ENCODE data around the gene DHX57. TPM values are rescaled to one million over a fixed set of nuclear protein-coding genes. Genes with fewer than 3 reads are reported as not detected.

DHX57 gene
- total RNA-seq, 1 donor from 2014 or later, result 10.5 TPM

- TF ChIP-seq, protein P1, sequence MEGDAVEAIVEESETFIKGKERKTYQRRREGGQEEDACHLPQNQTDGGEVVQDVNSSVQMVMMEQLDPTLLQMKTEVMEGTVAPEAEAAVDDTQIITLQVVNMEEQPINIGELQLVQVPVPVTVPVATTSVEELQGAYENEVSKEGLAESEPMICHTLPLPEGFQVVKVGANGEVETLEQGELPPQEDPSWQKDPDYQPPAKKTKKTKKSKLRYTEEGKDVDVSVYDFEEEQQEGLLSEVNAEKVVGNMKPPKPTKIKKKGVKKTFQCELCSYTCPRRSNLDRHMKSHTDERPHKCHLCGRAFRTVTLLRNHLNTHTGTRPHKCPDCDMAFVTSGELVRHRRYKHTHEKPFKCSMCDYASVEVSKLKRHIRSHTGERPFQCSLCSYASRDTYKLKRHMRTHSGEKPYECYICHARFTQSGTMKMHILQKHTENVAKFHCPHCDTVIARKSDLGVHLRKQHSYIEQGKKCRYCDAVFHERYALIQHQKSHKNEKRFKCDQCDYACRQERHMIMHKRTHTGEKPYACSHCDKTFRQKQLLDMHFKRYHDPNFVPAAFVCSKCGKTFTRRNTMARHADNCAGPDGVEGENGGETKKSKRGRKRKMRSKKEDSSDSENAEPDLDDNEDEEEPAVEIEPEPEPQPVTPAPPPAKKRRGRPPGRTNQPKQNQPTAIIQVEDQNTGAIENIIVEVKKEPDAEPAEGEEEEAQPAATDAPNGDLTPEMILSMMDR (IDR thresholded peaks at IDR 0.05; ENCODE audit: insufficient read depth, low read length, severe bottlenecking), result no peak
- peak; percentile 25 for DNase-seq (ENCODE audit: low read depth)
- Histone ChIP-seq H3K27me3 (ENCODE audit: control insufficient read depth, insufficient read depth, low read length) (no peaks in the 10 kb centered on the region), H3K4me3 (ENCODE audit: low read depth, low read length) (no peak overlapping the region), H3K36me3 (ENCODE audit: control insufficient read depth, insufficient read depth, low read length) (no peaks in the 10 kb centered on the region)
- no peak for FAIRE-seq
These were observed 17.1 kb upstream of the DHX57 start for GRCh38 chr2:38892819-38893218.

DNA sequence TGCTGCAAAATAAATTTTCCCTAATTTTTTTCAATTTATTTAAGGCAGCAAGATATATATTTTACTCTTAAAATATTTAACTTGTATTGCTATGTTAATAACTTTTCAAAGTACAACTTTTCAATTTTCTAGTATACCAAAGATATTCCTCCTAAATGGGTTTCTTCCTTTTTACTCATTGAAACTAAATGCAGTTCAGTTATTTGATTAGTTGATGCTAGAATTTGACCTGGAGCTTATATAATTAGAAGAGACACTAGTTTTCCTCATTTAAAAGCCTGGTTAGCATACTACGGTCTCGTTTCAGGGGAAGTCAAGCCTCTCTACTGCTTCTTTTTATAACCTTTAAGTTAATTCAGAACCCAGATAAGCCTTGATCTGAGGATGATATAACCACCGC lies 13.8 kb upstream of the DHX57 start, which contains the start of gene ARHGEF33:
Gene ARHGEF33 (plus strand): TSS at position 301 of the 400 bp plus-strand sequence. CDS start 29,573 bp downstream, outside the sequence.
- no peak for DNase-seq (ENCODE audit: low read depth)
- Histone ChIP-seq H3K4me3 (ENCODE audit: low read depth, low read length) (no peak within 1 kb of the TSS), H3K27me3 (ENCODE audit: control insufficient read depth, insufficient read depth, low read length) (no peaks in the 10 kb centered on the region), H3K36me3 (ENCODE audit: control insufficient read depth, insufficient read depth, low read length) (no peaks in the 10 kb centered on the region)
- FAIRE-seq, result no peak
- TF ChIP-seq, protein P1 (IDR thresholded peaks at IDR 0.05; ENCODE audit: insufficient read depth, low read length, severe bottlenecking), result no peak

DNA sequence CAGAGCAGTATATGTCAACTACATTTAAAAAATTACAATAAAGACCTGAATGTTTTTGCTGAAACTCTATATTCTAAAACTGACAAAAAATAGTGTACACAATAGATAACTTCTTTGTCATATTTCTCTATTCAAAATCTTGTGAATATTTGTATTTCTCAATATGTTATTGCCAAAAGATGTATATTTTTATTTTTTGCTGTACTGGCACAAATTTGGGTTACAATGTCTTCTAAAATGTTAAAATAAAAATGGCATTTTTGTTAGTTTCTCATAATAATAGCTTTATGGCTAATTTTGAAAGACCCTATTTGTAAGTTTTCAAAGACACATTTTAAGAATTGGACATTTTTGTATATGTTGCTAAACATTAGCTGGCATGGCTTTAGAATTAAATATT lies 13.3 kb upstream of the DHX57 start:
- TF ChIP-seq, protein P1 (IDR thresholded peaks at IDR 0.05; ENCODE audit: insufficient read depth, low read length, severe bottlenecking), result no peak
- Histone ChIP-seq H3K4me3 (ENCODE audit: low read depth, low read length) (no peak overlapping the region), H3K36me3 (ENCODE audit: control insufficient read depth, insufficient read depth, low read length) (no peaks in the 10 kb centered on the region), H3K27me3 (ENCODE audit: control insufficient read depth, insufficient read depth, low read length) (no peaks in the 10 kb centered on the region)
- DNase-seq (ENCODE audit: low read depth), result no peak
- no peak for FAIRE-seq

GRCh38 chr2:38887902-38888554 lies 12.3 kb upstream of the DHX57 start:
- no peak overlapping the region for H3K4me3 ChIP-seq (ENCODE audit: low read depth, low read length)
- DNase-seq (ENCODE audit: low read depth) (no peak), FAIRE-seq (no peak)
- H3K36me3 ChIP-seq (ENCODE audit: control insufficient read depth, insufficient read depth, low read length), result no peaks in the 10 kb centered on the region
- TF ChIP-seq, protein P1 (IDR thresholded peaks at IDR 0.05; ENCODE audit: insufficient read depth, low read length, severe bottlenecking), result no peak
- H3K27me3 ChIP-seq (ENCODE audit: control insufficient read depth, insufficient read depth, low read length), result no peaks in the 10 kb centered on the region

GRCh38 chr2:38887347-38887746 lies 11.6 kb upstream of the DHX57 start:
- no peak for DNase-seq (ENCODE audit: low read depth)
- no peaks in the 10 kb centered on the region for H3K36me3 ChIP-seq (ENCODE audit: control insufficient read depth, insufficient read depth, low read length)
- no peak for FAIRE-seq

More at GRCh38 chr2:38887347-38887746, 11.6 kb upstream of the DHX57 start:
- Histone ChIP-seq H3K27me3 (ENCODE audit: control insufficient read depth, insufficient read depth, low read length) (no peaks in the 10 kb centered on the region), H3K4me3 (ENCODE audit: low read depth, low read length) (no peak overlapping the region)
- TF ChIP-seq, protein P1 (IDR thresholded peaks at IDR 0.05; ENCODE audit: insufficient read depth, low read length, severe bottlenecking), result no peak
